ENCODE results near the gene EIF3D. TPM values are rescaled to one million over a fixed set of nuclear protein-coding genes. Genes with fewer than 3 reads are reported as not detected.
A peak's percentile ranks its signal among the peaks of the same experiment; 100 is the strongest.

The EIF3D gene
- total and polyA plus RNA-seq, 2 of the 13 experiments (the other 11 are each of a cell fraction or from before 2014, with no cell fraction given) = 118 to 274 TPM

GRCh38 chr22:36480941-36481392, 48.0 kb downstream of the EIF3D start (continued):
- TF ChIP-seq ZNF800 (CRISPR knock-in tag; IDR thresholded peaks at IDR 0.05) (0 out of 2 replicates have a peak, but pooled peaks have one; percentile 10), ZNF18 (CRISPR knock-in tag; IDR thresholded peaks at IDR 0.05; ENCODE audit: insufficient replicate concordance) (no peak), ZNF274 (CRISPR knock-in tag; IDR thresholded peaks at IDR 0.05) (no peak), ZNF746 (CRISPR knock-in tag; IDR thresholded peaks at IDR 0.05) (no peak), ZNF414 (CRISPR knock-in tag; IDR thresholded peaks at IDR 0.05) (0 out of 2 replicates have a peak, but pooled peaks have one; percentile 20), SP5 (CRISPR knock-in tag; IDR thresholded peaks at IDR 0.05; ENCODE audit: borderline replicate concordance, low read depth) (no peak), TOPORS (CRISPR knock-in tag; IDR thresholded peaks at IDR 0.05) (peak; percentile 35; the same call in 1 of the 2 replicates), ZNF20 (CRISPR knock-in tag; IDR thresholded peaks at IDR 0.05) (no peak), ZNF747 (CRISPR knock-in tag; IDR thresholded peaks at IDR 0.05; ENCODE audit: borderline replicate concordance) (no peak), THYN1 (CRISPR knock-in tag; IDR thresholded peaks at IDR 0.05; ENCODE audit: borderline replicate concordance, low read depth) (0 out of 2 replicates have a peak, but pooled peaks have one; percentile 34), SMYD3 (CRISPR knock-in tag; IDR thresholded peaks at IDR 0.05) (0 out of 2 replicates have a peak, but pooled peaks have one; percentile 36), KAT7 (CRISPR knock-in tag; IDR thresholded peaks at IDR 0.05; ENCODE audit: borderline replicate concordance) (no peak), ZMAT3 (CRISPR knock-in tag; conservative IDR thresholded peaks at IDR 0.05) (no peak), TARDBP (CRISPR knock-in tag; IDR thresholded peaks at IDR 0.05) (peak; percentile 67; the same call in 1 of the 2 replicates), ZNF12 (CRISPR knock-in tag; IDR thresholded peaks at IDR 0.05) (no peak), ZFP36L2 (CRISPR knock-in tag; IDR thresholded peaks at IDR 0.05) (no peak), ZBTB40 (IDR thresholded peaks at IDR 0.05) (no peak), ZBTB40 (CRISPR knock-in tag; IDR thresholded peaks at IDR 0.05) (no peak)
